ENCODE data around the gene TAX1BP3. TPM values are rescaled to one million over a fixed set of nuclear protein-coding genes. Genes with fewer than 3 reads are reported as not detected.

The TAX1BP3 gene
- total and polyA plus RNA-seq, 8 donors: 52.7 to 267 (median 120) TPM

GRCh38 chr17:3641717-3642486 is 26.5 kb downstream of the TAX1BP3 start:
- DNase-seq: peak; percentile 42 to 78
- no peak overlapping the region for H3K4me3 ChIP-seq
- TF ChIP-seq POLR2AphosphoS5 (IDR thresholded peaks at IDR 0.05) (peak in 1 of 3 donors; percentile 79), EP300 (IDR thresholded peaks at IDR 0.05) (no peak)
- H3K27me3 ChIP-seq: no peaks in the 10 kb centered on the region
- no peaks in the 10 kb centered on the region for H3K9me3 ChIP-seq
- WGBS, 5 donors: 39 to 73% (median 49%) methylated on average over 19 of the region's 19 CpGs
- intact Hi-C loops (cut with DNase I; ENCODE audit: low total_unique reads): no loop called here
- H3K36me3 ChIP-seq: peaks cover 0 to 59% (median 36%) of the 10 kb centered on the region in 4 donors
- peaks cover 4 to 46% (median 31%) of the 10 kb centered on the region in 4 donors for H3K4me1 ChIP-seq
- H3K27ac ChIP-seq: peak overlapping the region; percentile 29 to 72 (median 62)

DNA sequence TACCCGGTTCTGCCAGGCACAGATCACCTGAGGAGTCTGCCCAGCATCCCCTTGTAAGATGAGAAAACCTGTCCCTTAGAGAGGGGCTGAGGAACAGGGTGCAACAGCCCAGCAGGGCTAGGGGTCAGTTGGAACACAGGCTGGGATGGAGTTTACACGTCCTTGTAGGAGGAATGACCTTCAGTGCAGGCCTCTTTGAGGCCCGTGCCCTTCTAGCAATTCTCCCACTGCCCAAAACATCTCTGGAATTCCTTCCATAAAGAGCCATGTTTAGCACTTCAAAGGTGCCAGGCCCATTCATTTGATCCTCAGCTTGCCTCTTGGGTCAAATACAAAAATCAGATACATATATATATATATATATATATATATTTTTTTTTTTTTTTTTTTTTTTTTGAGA is 27.4 kb downstream of the TAX1BP3 start:
- no peak for TF ChIP-seq POLR2AphosphoS5 (IDR thresholded peaks at IDR 0.05)
- no peak for TF ChIP-seq CTCF (IDR thresholded peaks at IDR 0.05)
- TF ChIP-seq EP300 (IDR thresholded peaks at IDR 0.05): no peak
- TF ChIP-seq POLR2A (IDR thresholded peaks at IDR 0.05): no peak
- WGBS, 5 donors: 56 to 82% (median 67%) methylated on average over 3 of the region's 3 CpGs
- intact Hi-C loops (cut with DNase I; ENCODE audit: low total_unique reads): no loop called here
- H3K4me1 ChIP-seq: peaks cover 4 to 48% (median 34%) of the 10 kb centered on the region in 4 donors
- no peaks in the 10 kb centered on the region for H3K9me3 ChIP-seq
- peak overlapping the region; percentile 22 to 72 (median 62) for H3K27ac ChIP-seq
- DNase-seq: no peak
- H3K27me3 ChIP-seq: no peaks in the 10 kb centered on the region
- no peak overlapping the region for H3K4me3 ChIP-seq
- peaks cover 0 to 54% (median 32%) of the 10 kb centered on the region in 4 donors for H3K36me3 ChIP-seq

DNA sequence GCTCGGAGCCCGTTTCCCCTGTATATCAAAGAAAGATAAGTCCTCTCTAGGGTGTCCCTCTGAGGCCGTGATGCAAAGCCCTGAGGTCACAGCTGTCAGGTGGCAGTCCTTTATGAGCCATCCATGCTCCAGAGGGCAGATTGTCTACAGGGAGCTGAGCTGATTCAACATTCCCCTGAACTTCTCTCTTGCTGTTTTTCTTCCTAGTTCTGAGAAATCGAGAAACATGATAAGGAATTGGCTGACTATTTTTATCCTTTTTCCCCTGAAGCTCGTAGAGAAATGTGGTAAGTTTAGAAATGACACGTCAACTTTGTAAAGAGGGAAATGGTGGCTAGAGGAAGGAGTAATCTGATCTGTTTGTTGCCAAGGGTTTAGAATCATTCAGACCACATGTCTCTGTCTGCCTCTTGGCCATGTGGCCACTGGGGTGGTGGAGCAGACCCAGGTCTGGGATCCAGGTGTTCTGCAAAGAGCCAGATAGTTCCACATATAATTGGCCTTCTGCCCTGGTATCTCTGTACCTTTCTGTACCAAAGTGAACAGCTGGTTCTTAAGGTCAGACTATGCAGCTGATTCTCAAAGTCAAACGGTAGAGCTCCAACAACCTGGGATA is 28.3 kb downstream of the TAX1BP3 start:
- Histone ChIP-seq H3K27ac (peak overlapping the region; percentile 43 to 72 (median 61)), H3K36me3 (peaks cover 0 to 50% (median 29%) of the 10 kb centered on the region in 4 donors), H3K4me3 (no peak overlapping the region), H3K9me3 (no peaks in the 10 kb centered on the region), H3K4me1 (peaks cover 10 to 54% (median 42%) of the 10 kb centered on the region in 4 donors), H3K27me3 (no peaks in the 10 kb centered on the region)
- 27 to 46% (median 35%) methylated on average over 7 of the region's 7 CpGs for WGBS, 5 donors
- DNase-seq: peak in 1 of 2 donors; percentile 43
- no peak for TF ChIP-seq CTCF (IDR thresholded peaks at IDR 0.05)
- no peak for TF ChIP-seq EP300 (IDR thresholded peaks at IDR 0.05)
- TF ChIP-seq POLR2A (IDR thresholded peaks at IDR 0.05): no peak
- TF ChIP-seq POLR2AphosphoS5 (IDR thresholded peaks at IDR 0.05): peak in 1 of 3 donors; percentile 27
- intact Hi-C loops (cut with DNase I; ENCODE audit: low total_unique reads): no loop called here

DNA sequence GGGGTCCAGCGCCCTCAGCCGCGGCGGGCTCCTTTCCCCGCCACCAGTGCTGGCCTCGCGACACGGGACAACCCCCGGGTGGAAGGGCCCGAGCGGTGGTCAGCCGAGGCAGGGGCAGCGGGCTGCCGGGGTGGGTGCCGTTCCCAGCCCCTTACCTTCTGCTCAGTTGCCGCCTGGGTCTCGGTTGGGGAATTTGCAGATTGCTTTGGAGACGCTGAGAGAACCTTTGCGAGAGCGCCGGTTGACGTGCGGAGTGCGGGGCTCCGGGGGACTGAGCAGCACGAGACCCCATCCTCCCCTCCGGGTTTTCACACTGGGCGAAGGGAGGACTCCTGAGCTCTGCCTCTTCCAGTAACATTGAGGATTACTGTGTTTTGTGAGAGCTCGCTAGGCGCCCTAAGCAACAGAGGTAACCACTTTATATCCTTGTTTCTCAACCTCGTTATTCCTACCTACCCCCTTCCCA is 31.4 kb downstream of the TAX1BP3 start:
- TF ChIP-seq POLR2A (IDR thresholded peaks at IDR 0.05): no peak
- no peak for TF ChIP-seq CTCF (IDR thresholded peaks at IDR 0.05)
- no peak for TF ChIP-seq EP300 (IDR thresholded peaks at IDR 0.05)
- no peak for TF ChIP-seq POLR2AphosphoS5 (IDR thresholded peaks at IDR 0.05)
- Histone ChIP-seq H3K4me1 (peaks cover 15 to 67% (median 55%) of the 10 kb centered on the region in 4 donors), H3K36me3 (peaks cover 0 to 27% (median 7%) of the 10 kb centered on the region in 4 donors), H3K4me3 (peak overlapping the region; percentile 88 to 98 (median 95)), H3K27ac (peak overlapping the region; percentile 92 to 98 (median 96)), H3K27me3 (no peaks in the 10 kb centered on the region), H3K9me3 (no peaks in the 10 kb centered on the region)
- intact Hi-C loops (cut with DNase I; ENCODE audit: low total_unique reads): no loop called here
- DNase-seq: no peak
- 1 to 4% (median 2%) methylated on average over 13 to 31 of the region's 31 CpGs for WGBS, 5 donors

Data from stomach (tissue), 9 donors.